H1 (cell line): Measurements from ENCODE around the gene PRG3. TPM values are rescaled to one million over a fixed set of nuclear protein-coding genes. Genes with fewer than 3 reads are reported as not detected.

Experiments used
- CTCF ChIA-PET: fragments of 300-600 bp; sonication (Branson Sonifier 250); formaldehyde crosslinking; loops from one replicate; lab custom pipeline; 2021; ENCODE audit not compliant: partially characterized antibody; lab: Charles Lee
- POLR2A ChIA-PET: fragments of 300-600 bp; sonication (Branson Sonifier 250); formaldehyde crosslinking; loops from one replicate; lab custom pipeline; 2021; ENCODE audit warnings: inconsistent platforms; ENCODE audit not compliant: partially characterized antibody; lab: Charles Lee
- DNase-seq, 2 experiments: peaks; one replicate each; pipeline versions ENCODE4 v3.0.0 to v3.0.0-alpha.2; 2010 to 2022; ENCODE audit warnings: low spot score in 2 of 2, low read depth in 1 of 2, mixed read lengths in 1 of 2
- FAIRE-seq: peaks from 2 replicates; lab custom pipeline; 2011; peaks lifted over from hg19 to GRCh38; lab: Jason Lieb, UNC
- H2AFZ ChIP-seq: 2 replicates; pipeline ENCODE4 v1.8.1; 2012; ENCODE audit warnings: low read length, inconsistent platforms
- H2AK5ac ChIP-seq: 2 replicates; pipeline ENCODE4 v1.6.1; 2013; ENCODE audit warnings: low read depth, low read length
- H2BK120ac ChIP-seq: replicated peaks from 2 replicates; pipeline ENCODE3; 2013; ENCODE audit warnings: low read depth, low read length, inconsistent platforms
- H2BK12ac ChIP-seq: 2 replicates; pipeline ENCODE4 v1.6.1; 2013; ENCODE audit warnings: low read depth, low read length
- H2BK15ac ChIP-seq: 2 replicates; pipeline ENCODE4 v1.6.1; 2013; ENCODE audit warnings: low read length
- H2BK20ac ChIP-seq: 2 replicates; pipeline ENCODE4 v1.6.1; 2013; ENCODE audit warnings: low read length
- H2BK5ac ChIP-seq: 2 replicates; pipeline ENCODE4 v1.6.1; 2013; ENCODE audit warnings: low read depth, low read length
- H3K14ac ChIP-seq: 2 replicates; pipeline ENCODE4 v1.6.1; 2013; ENCODE audit warnings: inconsistent platforms; ENCODE audit not compliant: insufficient read length
- H3K18ac ChIP-seq: 2 replicates; pipeline ENCODE4 v1.6.1; 2013; ENCODE audit warnings: low read length; ENCODE audit errors: extremely low read depth
- H3K23ac ChIP-seq: 2 replicates; pipeline ENCODE4 v1.6.1; 2013; ENCODE audit warnings: inconsistent platforms; ENCODE audit not compliant: insufficient read length
- H3K23me2 ChIP-seq: 2 replicates; pipeline ENCODE4 v1.6.1; 2013; ENCODE audit warnings: low read depth, low read length
- H3K27ac ChIP-seq: 2 replicates; pipeline ENCODE4 v1.6.1; 2011; ENCODE audit warnings: low read depth, low read length, inconsistent platforms
- H3K27me3 ChIP-seq, 4 experiments: replicated peaks in 1 of 4; 1 replicate in 1 of 4; 2 replicates in 3 of 4; pipeline versions ENCODE4 v1.6.1 to v1.8.1; 2011 to 2013; ENCODE audit warnings: low read length in 3 of 4, mild to moderate bottlenecking in 3 of 4, inconsistent platforms in 2 of 4, mixed read lengths in 2 of 4, moderate library complexity in 1 of 4; ENCODE audit not compliant: control insufficient read depth in 3 of 4, insufficient read depth in 3 of 4; ENCODE audit errors: extremely low read depth in 1 of 4
- H3K36me3 ChIP-seq, 4 experiments: 2 replicates each; pipeline versions ENCODE4 v1.6.1 to v1.8.1; 2011 to 2013; ENCODE audit warnings: mild to moderate bottlenecking in 4 of 4, low read length in 3 of 4, moderate library complexity in 2 of 4, control low read depth in 1 of 4, inconsistent platforms in 1 of 4; ENCODE audit not compliant: insufficient read depth in 4 of 4, control insufficient read depth in 2 of 4
- H3K4ac ChIP-seq: replicated peaks from 2 replicates; pipeline ENCODE3; 2013; ENCODE audit warnings: low read length, low read depth, mixed read lengths, inconsistent platforms; ENCODE audit not compliant: insufficient read length
- H3K4me1 ChIP-seq, 4 experiments: replicated peaks in 1 of 4; 1 replicate in 1 of 4; 2 replicates in 3 of 4; pipeline versions ENCODE4 v1.6.1 to v1.8.1; 2011 to 2013; ENCODE audit warnings: low read length in 3 of 4, inconsistent platforms in 2 of 4, mixed read lengths in 1 of 4; ENCODE audit not compliant: insufficient read depth in 4 of 4, control insufficient read depth in 3 of 4
- H3K4me2 ChIP-seq, 2 experiments: 2 replicates each; pipeline versions ENCODE4 v1.6.1 to v1.8.1; 2011 to 2013; ENCODE audit warnings: low read depth in 2 of 2, low read length in 2 of 2, control low read depth in 1 of 2, inconsistent platforms in 1 of 2, mild to moderate bottlenecking in 1 of 2; ENCODE audit not compliant: insufficient read depth in 1 of 2
- H3K4me3 ChIP-seq, 4 experiments: fragments of 200-600, 300-600 bp in 1 of 4; sonication (generic), shearing (Covaris generic), sonication (Bioruptor Twin) in 1 of 4; 2 replicates each; pipeline versions ENCODE4 v1.5.1 to v1.8.1; 2011 to 2016; ENCODE audit warnings: low read length in 4 of 4, low read depth in 3 of 4, control low read depth in 2 of 4, inconsistent platforms in 2 of 4, mild to moderate bottlenecking in 2 of 4, mixed read lengths in 1 of 4, moderate library complexity in 1 of 4; ENCODE audit not compliant: insufficient read depth in 2 of 4; ENCODE audit errors: extremely low read depth in 1 of 4
- H3K56ac ChIP-seq: replicated peaks from 2 replicates; pipeline ENCODE3; 2013; ENCODE audit warnings: low read depth, mild to moderate bottlenecking, mixed read lengths, low read length, inconsistent platforms; ENCODE audit not compliant: insufficient read length
- H3K79me1 ChIP-seq: 2 replicates; pipeline ENCODE4 v1.6.1; 2013; ENCODE audit warnings: low read depth, low read length, control low read depth
- H3K79me2 ChIP-seq, 2 experiments: 2 replicates each; pipeline versions ENCODE4 v1.6.1 to v1.8.1; 2012 to 2013; ENCODE audit warnings: low read length in 2 of 2, mild to moderate bottlenecking in 2 of 2, inconsistent platforms in 1 of 2; ENCODE audit not compliant: insufficient read depth in 2 of 2, control insufficient read depth in 1 of 2
- H3K9ac ChIP-seq, 4 experiments: replicated peaks in 1 of 4; 1 replicate in 1 of 4; 2 replicates in 3 of 4; pipeline versions ENCODE4 v1.6.1 to v1.8.1; 2011 to 2013; ENCODE audit warnings: low read depth in 3 of 4, low read length in 3 of 4, control low read depth in 2 of 4, mild to moderate bottlenecking in 2 of 4, moderate library complexity in 2 of 4, inconsistent platforms in 1 of 4; ENCODE audit errors: extremely low read depth in 1 of 4
- H3K9me3 ChIP-seq, 2 experiments: 2 replicates each; pipeline versions ENCODE4 v1.6.1 to v1.8.1; 2012 to 2013; ENCODE audit warnings: mild to moderate bottlenecking in 2 of 2, moderate library complexity in 2 of 2, control low read depth in 1 of 2, inconsistent platforms in 1 of 2, low read depth in 1 of 2, low read length in 1 of 2, mixed read lengths in 1 of 2; ENCODE audit not compliant: insufficient read depth in 2 of 2
- H4K20me1 ChIP-seq, 2 experiments: replicated peaks in 1 of 2; 2 replicates each; pipeline versions ENCODE3 to v1.8.1; 2011 to 2013; ENCODE audit warnings: inconsistent platforms in 2 of 2, low read length in 2 of 2, mild to moderate bottlenecking in 1 of 2; ENCODE audit not compliant: insufficient read depth in 2 of 2, control insufficient read depth in 1 of 2
- H4K5ac ChIP-seq: 2 replicates; pipeline ENCODE4 v1.6.1; 2013; ENCODE audit warnings: low read length, low read depth, mixed read lengths, inconsistent platforms; ENCODE audit not compliant: insufficient read length
- H4K8ac ChIP-seq: 2 replicates; pipeline ENCODE4 v1.8.0; 2013; ENCODE audit warnings: mild to moderate bottlenecking, moderate library complexity, low read length, inconsistent platforms; ENCODE audit not compliant: insufficient read depth; ENCODE audit errors: extremely low read depth
- H4K91ac ChIP-seq: replicated peaks from 2 replicates; pipeline ENCODE3; 2013; ENCODE audit warnings: low read length, mixed read lengths, inconsistent platforms; ENCODE audit not compliant: insufficient read length
- CHD1 ChIP-seq: IDR thresholded peaks from 2 replicates; pipeline ENCODE4 v1.6.1; 2012; ENCODE audit warnings: low read depth, low read length, improper control_type of control experiment
- CTBP2 ChIP-seq: IDR thresholded peaks from 2 replicates; pipeline ENCODE4 v1.7.0; 2011; ENCODE audit warnings: borderline replicate concordance, mild to moderate bottlenecking, moderate library complexity, mixed read lengths, low read length; ENCODE audit not compliant: insufficient read depth, insufficient read length
- E2F6 ChIP-seq: IDR thresholded peaks from 2 replicates; pipeline ENCODE4 v1.6.1; 2012; ENCODE audit warnings: inconsistent platforms
- EGR1 ChIP-seq: IDR thresholded peaks from 2 replicates; pipeline ENCODE4 v1.6.1; 2011; ENCODE audit warnings: low read depth, low read length, borderline replicate concordance
- SIRT6 ChIP-seq: IDR thresholded peaks from one replicate; pipeline ENCODE4 v1.7.1; 2012; ENCODE audit warnings: low read length, inconsistent platforms
- SRF ChIP-seq: IDR thresholded peaks from 2 replicates; pipeline ENCODE4 v1.6.1; 2011; ENCODE audit warnings: mild to moderate bottlenecking, low read depth, low read length, moderate library complexity
- WGBS, 2 experiments: shearing (Covaris generic) in 1 of 2; methylation state at CpG; one replicate each; pipeline versions ENCODE4 v1.1.6 to v1.1.7; 2013 to 2015; ENCODE audit warnings: low lambda C conversion rate in 2 of 2, mixed read lengths in 2 of 2, inconsistent platforms in 1 of 2, low coverage in 1 of 2, missing lambda C conversion rate in 1 of 2; ENCODE audit not compliant: insufficient replicate concordance in 2 of 2, insufficient coverage in 1 of 2, insufficient read length in 1 of 2; ENCODE audit errors: extremely low coverage in 1 of 2, missing lambda C conversion rate in 1 of 2; 5-methylcytosine and 5-hydroxymethylcytosine counted together
- polyA plus RNA-seq, 7 experiments: library from polyadenylated mRNA; depleted of rRNA in 3 of 7; stranded (reverse) in 5 of 7; unstranded in 2 of 7; fragments of >200 nt in 5 of 7; fragments of 200-250 nt in 2 of 7; gene quantifications; 1 replicate in 5 of 7; 2 replicates in 1 of 7; 4 replicates in 1 of 7; pipeline versions ENCODE4 v1.2.1 to v1.2.3, GENCODE V29; 2011 to 2013; ENCODE audit warnings: missing spikeins in 2 of 7, mixed read lengths in 2 of 7
- total RNA-seq: library from RNA; stranded (reverse); fragmentation: NEBNext Ultra II Directional; extraction: Animal tissue kit (Norgen Biotek cat#: 25700); gene quantifications from 2 replicates; pipeline ENCODE4 v1.2.1, GENCODE V29; 2021

Gene PRG3
- total and polyA plus RNA-seq, 2 of the 8 experiments (the other 6 are each of a cell fraction or from before 2014, with no cell fraction given), result not detected

- CTCF ChIA-PET, result no interaction called here
- no peak overlapping the region for H2BK15ac ChIP-seq
Measured at GRCh38 chr11:57391111-57391510, 10.2 kb upstream of the PRG3 start.

More at GRCh38 chr11:57391111-57391510, 10.2 kb upstream of the PRG3 start:
- FAIRE-seq (no peak), DNase-seq (no peak)
- H3K4me2 ChIP-seq, result no peak overlapping the region
- no peak for TF ChIP-seq SIRT6
- TF ChIP-seq E2F6, result no peak
- no peak for TF ChIP-seq EGR1
- no peak for TF ChIP-seq SRF
- no peak for TF ChIP-seq CHD1
- TF ChIP-seq CTBP2, result no peak
- no peak overlapping the region for H2BK120ac ChIP-seq
- H2BK12ac ChIP-seq, result no peak overlapping the region
- H3K79me1 ChIP-seq, result no peaks in the 10 kb centered on the region; the same call in 1 of the 2 replicates
- H3K79me2 ChIP-seq, result no peaks in the 10 kb centered on the region
- no peak overlapping the region for H2BK5ac ChIP-seq
- H3K23ac ChIP-seq, result no peak overlapping the region
- H2AFZ ChIP-seq, result no peak overlapping the region
- H3K4ac ChIP-seq, result no peak overlapping the region
- H4K20me1 ChIP-seq, result no peaks in the 10 kb centered on the region
- no peaks in the 10 kb centered on the region for H3K4me1 ChIP-seq
- no peak overlapping the region for H3K4me3 ChIP-seq
- no peak overlapping the region for H2AK5ac ChIP-seq
- H3K56ac ChIP-seq, result no peak overlapping the region
- H3K14ac ChIP-seq, result no peak overlapping the region
- H3K36me3 ChIP-seq, result no peaks in the 10 kb centered on the region
- WGBS, 2 experiments, result 79% methylated on average over 3 of the region's 3 CpGs; no CpG with 5 or more reads in 1 of the 2 experiments
- H3K18ac ChIP-seq, result no peak overlapping the region
- H4K5ac ChIP-seq, result no peak overlapping the region
- no peak overlapping the region for H3K27ac ChIP-seq
- H3K23me2 ChIP-seq, result no peaks in the 10 kb centered on the region
- H4K8ac ChIP-seq, result no peak overlapping the region
- POLR2A ChIA-PET, result no interaction called here
- no peaks in the 10 kb centered on the region for H3K9me3 ChIP-seq
- H3K9ac ChIP-seq, result no peak overlapping the region
- no peak overlapping the region for H2BK20ac ChIP-seq
- H4K91ac ChIP-seq, result no peak overlapping the region
- no peaks in the 10 kb centered on the region for H3K27me3 ChIP-seq
